Stomach (tissue), 9 donors: ENCODE data around the gene DNAJC5G. TPM values are rescaled to one million over a fixed set of nuclear protein-coding genes. Genes with fewer than 3 reads are reported as not detected.

Experiments used
- DNase-seq, 2 donors: peaks; one replicate each; pipeline versions ENCODE4 v3.0.0 to v3.0.0-alpha.2; 2013 to 2019
- H3K27ac ChIP-seq, 5 donors: fragments of 200-600 bp in 4 of 5; sonication (generic) in 4 of 5; one replicate each; pipeline ENCODE4 v1.5.1; 2013 to 2019; ENCODE audit warnings: mild to moderate bottlenecking in 1 of 5, moderate library complexity in 1 of 5
- H3K27me3 ChIP-seq, 3 donors: fragments of 200-600 bp; sonication (generic); one replicate each; pipeline ENCODE4 v1.5.1; 2017 to 2019; ENCODE audit warnings: mixed run types in 1 of 3
- H3K36me3 ChIP-seq, 4 donors: fragments of 200-600 bp; sonication (generic); 1 replicate in 3 of 4; 2 replicates in 1 of 4; pipeline ENCODE4 v1.5.1; 2016 to 2019
- H3K4me1 ChIP-seq, 4 donors: fragments of 200-600 bp; sonication (generic); one replicate each; pipeline ENCODE4 v1.5.1; 2016 to 2019
- H3K4me3 ChIP-seq, 4 donors: fragments of 200-600 bp; sonication (generic) in 3 of 4; one replicate each; pipeline ENCODE4 v1.5.1; 2016 to 2019; ENCODE audit warnings: mild to moderate bottlenecking in 1 of 4
- H3K9me3 ChIP-seq, 4 donors: fragments of 200-600 bp; sonication (generic); one replicate each; pipeline ENCODE4 v1.5.1; 2016 to 2019
- EP300 ChIP-seq: sonication (generic); formaldehyde crosslinking; IDR thresholded peaks from one replicate; pipeline ENCODE4 v1.6.1; 2017; ENCODE audit warnings: antibody characterized with exemption
- POLR2A ChIP-seq, 4 donors: fragments of 450-650 bp; IDR thresholded peaks; one replicate each; pipeline ENCODE4 v1.6.1; 2016; ENCODE audit warnings: antibody characterized with exemption in 4 of 4, control low read depth in 2 of 4, mild to moderate bottlenecking in 1 of 4, moderate library complexity in 1 of 4
- POLR2AphosphoS5 ChIP-seq, 3 donors: sonication (generic); formaldehyde crosslinking; IDR thresholded peaks; one replicate each; pipeline ENCODE4 v1.6.1; 2016; ENCODE audit warnings: antibody characterized with exemption in 3 of 3
- WGBS, 5 donors: extraction: QIAGEN DNeasy Blood & Tissue Kit in 3 of 5; methylation state at CpG; one replicate each; pipeline versions ENCODE4 v1.1.5 to v1.1.7; 2013 to 2018; 5-methylcytosine and 5-hydroxymethylcytosine counted together
- intact Hi-C: fragments of 100-400 bp; cut with DNase I; formaldehyde crosslinking; loops from one replicate; pipeline ENCODE4 v1.15.1; 2023; ENCODE audit warnings: low total_unique reads
- polyA plus RNA-seq, 3 donors: library from polyadenylated mRNA; stranded (reverse); fragments of 200-250 nt; gene quantifications; one replicate each; pipeline ENCODE4 v1.2.3, GENCODE V29; 2013
- total RNA-seq, 5 donors: library from RNA; depleted of rRNA; stranded (reverse); fragments of >200 nt; gene quantifications; one replicate each; pipeline versions ENCODE4 v1.1.0 to v1.2.3, GENCODE V29; 2014 to 2016
- TF ChIP-seq, protein P1 (sequence below), 7 experiments: fragments of 450-650 bp in 4 of 7; fragments of 200-600 bp in 3 of 7; sonication (generic) in 3 of 7; IDR thresholded peaks; one replicate each; pipeline ENCODE4 v1.5.1; 2016 to 2019; ENCODE audit warnings: antibody characterized with exemption in 7 of 7, control low read depth in 2 of 7, mild to moderate bottlenecking in 1 of 7
- donor health status: healthy with polysubstance abuse.
- donor health status: Bipolar disorder and iron deficiency.
- donor health status: healthy.

DNAJC5G gene
- total and polyA plus RNA-seq, 8 donors: not detected

DNA sequence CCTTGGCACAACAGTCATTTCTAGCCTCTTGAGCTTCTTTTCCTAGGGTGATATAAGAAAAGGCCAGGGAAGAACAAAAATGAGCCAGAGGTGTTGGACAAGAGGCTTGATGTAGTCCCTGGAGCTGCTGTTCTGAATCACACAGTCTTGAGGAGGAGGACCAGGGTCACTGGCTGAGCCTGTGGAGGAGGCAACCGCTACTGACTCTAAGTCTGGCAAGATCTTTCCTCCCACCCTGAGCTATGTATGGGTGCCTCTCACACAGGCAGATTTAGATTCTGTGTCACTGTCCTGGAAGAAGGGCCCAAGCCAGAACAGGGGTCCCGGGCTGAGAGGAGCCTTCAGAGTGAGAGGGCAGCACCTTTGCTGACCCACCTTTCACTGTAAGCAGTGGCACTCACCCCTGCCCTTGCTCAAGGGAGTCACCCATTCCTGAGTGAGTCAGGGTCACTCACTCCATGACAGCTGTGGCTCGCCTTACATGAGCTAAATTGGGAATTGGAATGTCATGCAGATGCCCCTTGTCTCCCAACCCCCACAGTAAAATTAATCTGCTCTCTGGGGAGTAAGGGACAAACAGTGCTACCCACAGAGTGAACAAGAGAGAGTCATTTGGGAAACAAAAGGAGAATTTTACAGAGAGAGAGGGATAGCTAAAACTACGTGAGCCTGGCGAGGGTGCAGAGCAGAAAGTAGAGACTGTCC, 6.8 kb downstream of the DNAJC5G start, which contains the start of gene TRIM54:
TSS of gene TRIM54 (plus strand) at position 575 of the 705 bp plus-strand sequence. CDS start 303 bp downstream, outside the sequence.
- TF ChIP-seq POLR2A (IDR thresholded peaks at IDR 0.05) (no peak), POLR2AphosphoS5 (IDR thresholded peaks at IDR 0.05) (no peak), EP300 (no peak)
- TF ChIP-seq, protein P1, sequence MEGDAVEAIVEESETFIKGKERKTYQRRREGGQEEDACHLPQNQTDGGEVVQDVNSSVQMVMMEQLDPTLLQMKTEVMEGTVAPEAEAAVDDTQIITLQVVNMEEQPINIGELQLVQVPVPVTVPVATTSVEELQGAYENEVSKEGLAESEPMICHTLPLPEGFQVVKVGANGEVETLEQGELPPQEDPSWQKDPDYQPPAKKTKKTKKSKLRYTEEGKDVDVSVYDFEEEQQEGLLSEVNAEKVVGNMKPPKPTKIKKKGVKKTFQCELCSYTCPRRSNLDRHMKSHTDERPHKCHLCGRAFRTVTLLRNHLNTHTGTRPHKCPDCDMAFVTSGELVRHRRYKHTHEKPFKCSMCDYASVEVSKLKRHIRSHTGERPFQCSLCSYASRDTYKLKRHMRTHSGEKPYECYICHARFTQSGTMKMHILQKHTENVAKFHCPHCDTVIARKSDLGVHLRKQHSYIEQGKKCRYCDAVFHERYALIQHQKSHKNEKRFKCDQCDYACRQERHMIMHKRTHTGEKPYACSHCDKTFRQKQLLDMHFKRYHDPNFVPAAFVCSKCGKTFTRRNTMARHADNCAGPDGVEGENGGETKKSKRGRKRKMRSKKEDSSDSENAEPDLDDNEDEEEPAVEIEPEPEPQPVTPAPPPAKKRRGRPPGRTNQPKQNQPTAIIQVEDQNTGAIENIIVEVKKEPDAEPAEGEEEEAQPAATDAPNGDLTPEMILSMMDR (IDR thresholded peaks at IDR 0.05): no peak
- Histone ChIP-seq H3K4me3 (no peak within 1 kb of the TSS), H3K27me3 (peaks cover 0 to 70% (median 13%) of the 10 kb centered on the region in 3 donors), H3K27ac (no peak within 1 kb of the TSS), H3K36me3 (no peaks in the 10 kb centered on the region), H3K4me1 (peaks cover 0 to 7% (median 0%) of the 10 kb centered on the region in 4 donors), H3K9me3 (no peaks in the 10 kb centered on the region)
- intact Hi-C loops: loop anchor here (5.0 kb wide), 1 partner anchor 180 kb away; no protein-coding TSS in a partner anchor
- no peak for DNase-seq
- WGBS, 5 donors: 58 to 86% (median 75%) methylated on average over 4 to 5 of the region's 5 CpGs

DNA sequence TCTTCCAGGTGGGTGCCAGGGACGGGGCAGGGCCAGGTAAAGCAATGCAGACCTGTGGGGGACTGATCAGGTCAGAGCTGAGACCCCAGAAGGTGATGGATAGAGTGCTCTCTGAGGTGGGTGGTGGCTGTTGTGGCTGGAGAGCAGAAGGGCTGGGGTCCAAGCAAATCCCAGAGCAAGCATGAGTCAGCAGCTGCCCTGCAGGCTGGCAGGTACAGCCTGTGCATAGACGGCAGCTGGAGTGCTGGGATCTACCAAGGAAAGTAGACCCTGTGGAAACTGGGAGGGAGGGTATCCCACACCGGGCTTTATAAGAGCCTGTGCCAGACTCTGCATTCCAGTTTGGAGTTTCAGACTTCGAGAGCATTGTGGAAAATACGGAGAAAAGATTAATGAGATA, 7.7 kb downstream of the DNAJC5G start:
- no peaks in the 10 kb centered on the region for H3K36me3 ChIP-seq
- H3K4me3 ChIP-seq: no peak overlapping the region
- intact Hi-C loops: loop anchor here (5.0 kb wide), 1 partner anchor 181 kb away; no protein-coding TSS in a partner anchor
- no peak overlapping the region for H3K27ac ChIP-seq
- TF ChIP-seq POLR2AphosphoS5 (IDR thresholded peaks at IDR 0.05) (no peak), POLR2A (IDR thresholded peaks at IDR 0.05) (no peak), EP300 (no peak)
- TF ChIP-seq, protein P1 (IDR thresholded peaks at IDR 0.05): no peak
- peaks cover 0 to 7% (median 0%) of the 10 kb centered on the region in 4 donors for H3K4me1 ChIP-seq
- H3K9me3 ChIP-seq: no peaks in the 10 kb centered on the region
- no peak for DNase-seq
- peaks cover 0 to 70% (median 13%) of the 10 kb centered on the region in 3 donors for H3K27me3 ChIP-seq
- WGBS, 5 donors: 19 to 50% (median 38%) methylated on average over 5 of the region's 5 CpGs

DNA sequence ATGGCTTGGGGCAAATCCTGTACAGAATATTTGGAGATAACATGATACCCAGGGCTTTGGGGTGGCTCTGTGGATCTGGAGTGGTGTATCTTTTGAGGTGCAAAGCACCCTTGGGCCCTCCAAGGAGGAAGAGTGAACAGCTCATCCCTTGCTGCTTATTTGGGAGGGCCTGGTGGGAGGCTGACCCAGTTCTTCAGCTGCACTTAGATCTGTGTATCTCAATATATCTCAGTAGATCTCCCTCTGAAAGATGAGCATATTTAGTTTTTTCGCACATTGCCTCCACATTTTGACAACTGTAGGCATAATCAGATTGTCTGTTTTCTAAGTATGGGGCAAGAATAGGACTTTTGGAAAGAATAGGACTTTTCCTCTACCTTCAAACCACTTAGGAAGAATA, 9.8 kb downstream of the DNAJC5G start:
- Histone ChIP-seq H3K27me3 (peaks cover 0 to 74% (median 13%) of the 10 kb centered on the region in 3 donors), H3K36me3 (no peaks in the 10 kb centered on the region), H3K4me3 (no peak overlapping the region), H3K27ac (no peak overlapping the region), H3K4me1 (peaks cover 0 to 3% (median 0%) of the 10 kb centered on the region in 4 donors), H3K9me3 (no peaks in the 10 kb centered on the region)
- DNase-seq: no peak
- WGBS, 5 donors: 89 to 100% (median 90%) methylated on average over 1 of the region's 1 CpG
- no peak for TF ChIP-seq POLR2A (IDR thresholded peaks at IDR 0.05)
- TF ChIP-seq EP300: no peak
- TF ChIP-seq, protein P1 (IDR thresholded peaks at IDR 0.05): no peak
- TF ChIP-seq POLR2AphosphoS5 (IDR thresholded peaks at IDR 0.05): no peak
- intact Hi-C loops: loop anchor here (5.0 kb wide), 1 partner anchor 183 kb away; no protein-coding TSS in a partner anchor

DNA sequence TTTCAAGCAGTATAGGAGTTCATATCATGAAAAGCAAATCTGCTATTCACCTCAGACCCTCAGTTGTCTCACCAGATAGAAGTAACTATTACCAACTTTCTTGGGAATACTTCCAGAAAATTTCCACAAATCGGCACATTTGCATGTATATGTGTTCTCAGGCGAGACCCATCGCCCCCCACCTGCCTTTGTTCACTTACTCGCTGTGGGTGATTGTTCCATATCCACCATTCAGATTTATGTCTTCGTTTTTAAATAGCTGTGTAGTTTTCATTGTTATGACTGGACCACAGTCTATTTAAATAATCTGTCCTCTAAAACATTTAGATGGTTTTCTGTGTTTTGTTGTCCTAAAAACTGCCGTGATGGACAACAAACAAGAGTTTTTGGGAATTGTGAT, 10.2 kb downstream of the DNAJC5G start:
- 69 to 85% (median 75%) methylated on average over 6 of the region's 6 CpGs for WGBS, 5 donors
- H3K4me1 ChIP-seq: no peaks in the 10 kb centered on the region
- H3K36me3 ChIP-seq: no peaks in the 10 kb centered on the region
- DNase-seq: no peak
- peaks cover 0 to 75% (median 17%) of the 10 kb centered on the region in 3 donors for H3K27me3 ChIP-seq
- H3K9me3 ChIP-seq: no peaks in the 10 kb centered on the region
- H3K4me3 ChIP-seq: no peak overlapping the region
- TF ChIP-seq POLR2AphosphoS5 (IDR thresholded peaks at IDR 0.05): no peak
- TF ChIP-seq, protein P1 (IDR thresholded peaks at IDR 0.05): no peak
- TF ChIP-seq POLR2A (IDR thresholded peaks at IDR 0.05): no peak
- TF ChIP-seq EP300: no peak
- no peak overlapping the region for H3K27ac ChIP-seq
- intact Hi-C loops: no loop called here
